Trophoblast cell (in vitro differentiated cells and primary cell): ENCODE data around the gene ZSCAN21.
A peak's percentile ranks its signal among the peaks of the same experiment; 100 is the strongest.

Experiments
- DNase-seq, 2 donors: peaks; one replicate each; pipeline ENCODE4 v3.0.0-alpha.2; 2016
- H2AFZ ChIP-seq: 2 replicates; pipeline ENCODE4 v1.6.1; 2013; ENCODE audit warnings: low read length, moderate library complexity, mild to moderate bottlenecking; ENCODE audit not compliant: insufficient read depth, poor library complexity
- H2AK5ac ChIP-seq: 2 replicates; pipeline ENCODE4 v1.6.1; 2013; ENCODE audit warnings: mild to moderate bottlenecking, low read length
- H2BK120ac ChIP-seq: 2 replicates; pipeline ENCODE4 v1.6.1; 2013; ENCODE audit warnings: low read length, mild to moderate bottlenecking, moderate library complexity; ENCODE audit not compliant: insufficient read depth, poor library complexity
- H2BK12ac ChIP-seq: 2 replicates; pipeline ENCODE4 v1.6.1; 2013; ENCODE audit warnings: mild to moderate bottlenecking, low read length, moderate library complexity
- H2BK5ac ChIP-seq: 2 replicates; pipeline ENCODE4 v1.6.1; 2013; ENCODE audit warnings: low read length, low read depth, moderate library complexity, mild to moderate bottlenecking; ENCODE audit not compliant: poor library complexity
- H3K14ac ChIP-seq: 2 replicates; pipeline ENCODE4 v1.6.1; 2013; ENCODE audit warnings: mild to moderate bottlenecking, low read length
- H3K18ac ChIP-seq: 2 replicates; pipeline ENCODE4 v1.6.1; 2013; ENCODE audit warnings: mild to moderate bottlenecking, low read length
- H3K23ac ChIP-seq: 2 replicates; pipeline ENCODE4 v1.6.1; 2013; ENCODE audit warnings: low read length
- H3K27ac ChIP-seq: 2 replicates; pipeline ENCODE4 v1.5.1; 2013; ENCODE audit warnings: low read depth, mild to moderate bottlenecking, inconsistent platforms, low read length, moderate library complexity
- H3K27me3 ChIP-seq: 2 replicates; pipeline ENCODE4 v1.6.1; 2013; ENCODE audit warnings: inconsistent platforms, mild to moderate bottlenecking, low read length, moderate library complexity; ENCODE audit not compliant: insufficient read depth
- H3K36me3 ChIP-seq, 2 experiments: 1 replicate in 1 of 2; 2 replicates in 1 of 2; pipeline ENCODE4 v1.6.1; 2013; ENCODE audit warnings: low read length in 2 of 2, mild to moderate bottlenecking in 2 of 2, moderate library complexity in 1 of 2; ENCODE audit not compliant: insufficient read depth in 2 of 2, control insufficient read depth in 1 of 2
- H3K4ac ChIP-seq: 2 replicates; pipeline ENCODE4 v1.6.1; 2013; ENCODE audit warnings: low read depth, mild to moderate bottlenecking, low read length, moderate library complexity
- H3K4me1 ChIP-seq, 2 experiments: 1 replicate in 1 of 2; 2 replicates in 1 of 2; pipeline ENCODE4 v1.6.1; 2013; ENCODE audit warnings: low read length in 2 of 2, mild to moderate bottlenecking in 2 of 2, moderate library complexity in 1 of 2; ENCODE audit not compliant: insufficient read depth in 2 of 2, control insufficient read depth in 1 of 2
- H3K4me2 ChIP-seq: 2 replicates; pipeline ENCODE4 v1.6.1; 2013; ENCODE audit warnings: inconsistent platforms, mild to moderate bottlenecking, low read length, moderate library complexity
- H3K4me3 ChIP-seq: 2 replicates; pipeline ENCODE4 v1.5.1; 2013; ENCODE audit warnings: mild to moderate bottlenecking, low read depth, low read length, inconsistent platforms
- H3K79me1 ChIP-seq: one replicate; pipeline ENCODE4 v1.6.1; 2013; ENCODE audit warnings: low read length
- H3K79me2 ChIP-seq: 2 replicates; pipeline ENCODE4 v1.6.1; 2013; ENCODE audit warnings: low read length, mild to moderate bottlenecking; ENCODE audit not compliant: control insufficient read depth, insufficient read depth, poor library complexity
- H3K9ac ChIP-seq: 2 replicates; pipeline ENCODE4 v1.6.1; 2013; ENCODE audit warnings: mild to moderate bottlenecking, low read length
- H3K9me3 ChIP-seq: 2 replicates; pipeline ENCODE4 v1.6.1; 2013; ENCODE audit warnings: low read depth, mild to moderate bottlenecking, control low read depth, inconsistent platforms, low read length; ENCODE audit not compliant: insufficient read depth
- H4K12ac ChIP-seq: 2 replicates; pipeline ENCODE4 v1.6.1; 2013; ENCODE audit warnings: low read depth, mild to moderate bottlenecking, low read length, moderate library complexity
- H4K8ac ChIP-seq: 2 replicates; pipeline ENCODE4 v1.6.1; 2013; ENCODE audit warnings: low read depth, mild to moderate bottlenecking, low read length, moderate library complexity
- H4K91ac ChIP-seq: one replicate; pipeline ENCODE4 v1.6.1; 2013; ENCODE audit warnings: low read depth, mild to moderate bottlenecking, low read length, moderate library complexity
- WGBS: extraction: QIAGEN DNeasy Blood & Tissue Kit; methylation state at CpG from one replicate; pipeline ENCODE4 v1.1.7; 2013; ENCODE audit warnings: missing lambda C conversion rate; ENCODE audit not compliant: insufficient read length, insufficient coverage; ENCODE audit errors: extremely low coverage; 5-methylcytosine and 5-hydroxymethylcytosine counted together

The ZSCAN21 gene

GRCh38 chr7:100089458-100090196, 40.1 kb downstream of the ZSCAN21 start:
- H3K14ac ChIP-seq = peak overlapping the region; percentile 75
- peak overlapping the region; percentile 24 for H2BK5ac ChIP-seq
- H3K4ac ChIP-seq = no peak overlapping the region
- H4K8ac ChIP-seq = peak overlapping the region; percentile 92
- no peak for DNase-seq
- WGBS = no CpG with 5 or more reads among the region's 7 CpGs
- H3K4me3 ChIP-seq = peak overlapping the region; percentile 89
- peaks cover 17% of the 10 kb centered on the region for H3K79me1 ChIP-seq
- H3K27me3 ChIP-seq = no peaks in the 10 kb centered on the region
- H3K79me2 ChIP-seq = peaks cover 6% of the 10 kb centered on the region
- peak overlapping the region; percentile 42 for H2AK5ac ChIP-seq
- peak overlapping the region; percentile 84 for H4K91ac ChIP-seq
- H2BK120ac ChIP-seq = no peak overlapping the region
- H3K9me3 ChIP-seq = no peaks in the 10 kb centered on the region
- peak overlapping the region; percentile 92 for H3K4me2 ChIP-seq
- H4K12ac ChIP-seq = peak overlapping the region; percentile 72
- peaks cover 9 to 15% of the 10 kb centered on the region in 2 experiments for H3K4me1 ChIP-seq
- peak overlapping the region; percentile 34 for H3K27ac ChIP-seq
- H3K9ac ChIP-seq = peak overlapping the region; percentile 92
- peak overlapping the region; percentile 97 for H2AFZ ChIP-seq
- no peak overlapping the region for H2BK12ac ChIP-seq
- peaks cover 33 to 43% of the 10 kb centered on the region in 2 experiments for H3K36me3 ChIP-seq
- no peak overlapping the region for H3K23ac ChIP-seq
- H3K18ac ChIP-seq = no peak overlapping the region

- Histone ChIP-seq H2AK5ac (no peak overlapping the region), H2BK120ac (no peak overlapping the region), H4K12ac (no peak overlapping the region), H3K27ac (no peak overlapping the region), H3K79me1 (peaks cover 17% of the 10 kb centered on the region), H3K4me2 (no peak overlapping the region), H3K4me1 (peaks cover 9 to 15% of the 10 kb centered on the region in 2 experiments), H2BK5ac (no peak overlapping the region), H4K91ac (no peak overlapping the region), H3K27me3 (no peaks in the 10 kb centered on the region), H3K18ac (no peak overlapping the region), H3K79me2 (peaks cover 6% of the 10 kb centered on the region), H3K9ac (no peak overlapping the region), H4K8ac (no peak overlapping the region), H3K14ac (no peak overlapping the region), H3K36me3 (peaks cover 45 to 54% of the 10 kb centered on the region in 2 experiments), H3K9me3 (no peaks in the 10 kb centered on the region), H2BK12ac (no peak overlapping the region), H3K4me3 (no peak overlapping the region), H2AFZ (no peak overlapping the region), H3K23ac (peak overlapping the region; percentile 43), H3K4ac (no peak overlapping the region)
- WGBS = no CpG with 5 or more reads among the region's 14 CpGs
- no peak for DNase-seq
Measured at GRCh38 chr7:100090527-100091410, 41.2 kb downstream of the ZSCAN21 start.

- no CpG with 5 or more reads among the region's 19 CpGs for WGBS
- no peak overlapping the region for H3K4ac ChIP-seq
- H2BK120ac ChIP-seq = no peak overlapping the region
- H3K4me1 ChIP-seq = peaks cover 9 to 15% of the 10 kb centered on the region in 2 experiments
- no peak overlapping the region for H4K12ac ChIP-seq
- peaks cover 17% of the 10 kb centered on the region for H3K79me1 ChIP-seq
- no peak overlapping the region for H3K14ac ChIP-seq
- H3K4me3 ChIP-seq = no peak overlapping the region
- peaks cover 53 to 62% of the 10 kb centered on the region in 2 experiments for H3K36me3 ChIP-seq
- H4K91ac ChIP-seq = no peak overlapping the region
- H3K4me2 ChIP-seq = no peak overlapping the region
- no peaks in the 10 kb centered on the region for H3K27me3 ChIP-seq
- no peak overlapping the region for H2BK5ac ChIP-seq
- H3K23ac ChIP-seq = no peak overlapping the region
- H4K8ac ChIP-seq = no peak overlapping the region
- peak in 1 of 2 donors; percentile 36 for DNase-seq
- peaks cover 6% of the 10 kb centered on the region for H3K79me2 ChIP-seq
- H3K9me3 ChIP-seq = no peaks in the 10 kb centered on the region
- H3K9ac ChIP-seq = no peak overlapping the region
- no peak overlapping the region for H2BK12ac ChIP-seq
- H3K18ac ChIP-seq = no peak overlapping the region
- H2AFZ ChIP-seq = no peak overlapping the region
- H2AK5ac ChIP-seq = no peak overlapping the region
- H3K27ac ChIP-seq = no peak overlapping the region
Measured at GRCh38 chr7:100091411-100092181, 42.0 kb downstream of the ZSCAN21 start.

GRCh38 chr7:100093054-100093453, 43.5 kb downstream of the ZSCAN21 start:
- Histone ChIP-seq H2BK5ac (no peak overlapping the region), H3K4me3 (no peak overlapping the region), H2AK5ac (no peak overlapping the region), H3K27ac (no peak overlapping the region), H3K4ac (no peak overlapping the region), H3K79me1 (peaks cover 11% of the 10 kb centered on the region), H3K4me1 (peaks cover 4 to 9% of the 10 kb centered on the region in 2 experiments), H3K9ac (no peak overlapping the region), H4K91ac (no peak overlapping the region), H3K36me3 (peaks cover 65 to 76% of the 10 kb centered on the region in 2 experiments), H4K8ac (no peak overlapping the region), H4K12ac (no peak overlapping the region), H2AFZ (no peak overlapping the region), H3K14ac (no peak overlapping the region), H3K4me2 (no peak overlapping the region), H3K23ac (no peak overlapping the region), H3K27me3 (no peaks in the 10 kb centered on the region), H3K79me2 (peaks cover 6% of the 10 kb centered on the region), H3K18ac (no peak overlapping the region), H3K9me3 (no peaks in the 10 kb centered on the region), H2BK120ac (no peak overlapping the region), H2BK12ac (no peak overlapping the region)
- DNase-seq = no peak
- WGBS = no CpG with 5 or more reads among the region's 8 CpGs
